Stimulated activated naive CD8-positive, alpha-beta T cell treated with anti-CD3 and anti-CD28 coated beads, Interleukin-15, amount 100 ng/mL, for 72 hours (primary cell): ENCODE data around the gene MYOG.

ENCODE experiments used
- ATAC-seq: fragments of 150-1000 bp; cut with Tn5 transposase; 2 replicates; pipeline ENCODE4 v1.10.0; 2021; ENCODE audit warnings: mild to moderate bottlenecking, moderate library complexity
- DNase-seq, 2 donors: peaks; one replicate each; pipeline ENCODE4 v3.0.0; 2021 to 2022
- H3K27ac Mint-ChIP-seq, 2 donors: one replicate each; pipeline ENCODE4 v1.8.0; 2022; ENCODE audit warnings: mild to moderate bottlenecking in 2 of 2, mixed read lengths in 2 of 2, moderate library complexity in 2 of 2
- H3K27me3 Mint-ChIP-seq: one replicate; pipeline ENCODE4 v1.8.0; 2022; ENCODE audit warnings: mixed read lengths
- H3K4me1 Mint-ChIP-seq: one replicate; pipeline ENCODE4 v1.8.0; 2022; ENCODE audit warnings: mild to moderate bottlenecking, mixed read lengths
- H3K4me3 Mint-ChIP-seq, 2 donors: one replicate each; pipeline ENCODE4 v1.8.0; 2022; ENCODE audit warnings: mild to moderate bottlenecking in 2 of 2, mixed read lengths in 2 of 2, moderate library complexity in 1 of 2
- H3K9me3 Mint-ChIP-seq, 2 donors: one replicate each; pipeline ENCODE4 v1.8.0; 2022; ENCODE audit warnings: mixed read lengths in 2 of 2

MYOG gene

DNA sequence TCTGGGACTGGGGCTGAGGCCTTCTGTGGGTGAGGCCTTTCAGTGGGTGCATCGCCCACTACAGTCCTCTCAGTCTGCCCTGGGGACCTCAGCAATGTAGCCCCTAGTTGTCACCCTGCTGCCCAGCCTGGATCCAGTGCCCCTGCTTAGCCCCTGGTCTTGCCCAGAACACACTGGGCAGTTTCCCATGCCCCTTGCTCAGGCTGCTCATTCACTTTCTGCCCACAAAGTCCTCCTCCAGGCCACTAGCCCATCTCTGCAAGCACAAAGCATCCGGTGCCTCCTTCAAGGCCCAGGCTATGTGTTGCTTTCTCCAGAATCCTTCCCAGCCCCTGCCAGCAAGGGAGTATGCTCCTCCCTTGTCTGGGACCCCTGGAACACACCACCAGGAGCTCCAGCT lies 36.3 kb upstream of the MYOG start:
- H3K4me1 Mint-ChIP-seq: peaks cover 19% of the 10 kb centered on the region
- DNase-seq (no peak), ATAC-seq (no peak)
- H3K27me3 Mint-ChIP-seq: peaks cover 93% of the 10 kb centered on the region
- no peak overlapping the region for H3K4me3 Mint-ChIP-seq
- H3K27ac Mint-ChIP-seq: no peak overlapping the region
- H3K9me3 Mint-ChIP-seq: no peaks in the 10 kb centered on the region

DNA sequence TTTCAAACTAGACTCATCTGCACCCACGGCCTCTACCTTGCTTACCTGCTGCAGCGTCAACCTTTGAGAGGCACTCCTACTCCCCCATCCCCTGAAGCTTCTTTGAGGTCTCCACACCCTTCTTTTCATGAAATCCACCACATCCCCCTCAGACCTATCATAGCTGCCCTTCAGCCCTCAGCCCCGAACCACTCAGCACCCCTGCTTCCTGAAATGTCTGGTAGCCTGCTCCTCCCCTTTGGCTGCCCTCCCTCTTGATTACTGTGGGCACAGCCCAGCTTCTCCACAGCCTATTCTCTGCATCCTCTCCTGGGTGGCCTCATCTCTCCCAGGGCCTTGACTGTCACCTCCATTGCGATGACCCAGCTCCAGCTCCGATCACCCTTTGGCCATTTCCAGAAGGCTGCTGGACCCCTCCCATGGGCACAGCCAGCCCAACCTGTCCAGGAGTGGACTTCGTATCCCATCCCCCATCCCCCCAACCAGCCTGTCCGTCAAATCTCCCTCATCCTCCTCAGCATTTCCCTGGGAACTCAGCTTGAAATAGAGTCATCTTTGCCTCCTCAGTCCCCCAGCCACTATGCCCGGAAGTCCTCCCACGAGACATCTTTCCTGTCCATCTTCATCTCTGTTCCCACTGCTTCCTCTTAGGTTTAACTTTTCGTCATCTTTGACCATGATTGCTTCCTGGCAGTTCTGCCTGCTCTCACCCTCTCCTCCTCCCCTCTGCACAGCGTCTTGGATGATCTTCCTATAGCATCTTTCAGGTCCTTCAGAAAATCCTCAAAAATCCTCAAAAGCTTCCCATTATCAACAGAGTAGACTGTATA lies 35.6 kb upstream of the MYOG start:
- Mint-ChIP-seq H3K9me3 (no peaks in the 10 kb centered on the region), H3K4me3 (no peak overlapping the region), H3K4me1 (peaks cover 13% of the 10 kb centered on the region), H3K27ac (peak overlapping the region; percentile 8 to 23), H3K27me3 (peaks cover 92% of the 10 kb centered on the region)
- DNase-seq (no peak), ATAC-seq (peak; percentile 33)

DNA sequence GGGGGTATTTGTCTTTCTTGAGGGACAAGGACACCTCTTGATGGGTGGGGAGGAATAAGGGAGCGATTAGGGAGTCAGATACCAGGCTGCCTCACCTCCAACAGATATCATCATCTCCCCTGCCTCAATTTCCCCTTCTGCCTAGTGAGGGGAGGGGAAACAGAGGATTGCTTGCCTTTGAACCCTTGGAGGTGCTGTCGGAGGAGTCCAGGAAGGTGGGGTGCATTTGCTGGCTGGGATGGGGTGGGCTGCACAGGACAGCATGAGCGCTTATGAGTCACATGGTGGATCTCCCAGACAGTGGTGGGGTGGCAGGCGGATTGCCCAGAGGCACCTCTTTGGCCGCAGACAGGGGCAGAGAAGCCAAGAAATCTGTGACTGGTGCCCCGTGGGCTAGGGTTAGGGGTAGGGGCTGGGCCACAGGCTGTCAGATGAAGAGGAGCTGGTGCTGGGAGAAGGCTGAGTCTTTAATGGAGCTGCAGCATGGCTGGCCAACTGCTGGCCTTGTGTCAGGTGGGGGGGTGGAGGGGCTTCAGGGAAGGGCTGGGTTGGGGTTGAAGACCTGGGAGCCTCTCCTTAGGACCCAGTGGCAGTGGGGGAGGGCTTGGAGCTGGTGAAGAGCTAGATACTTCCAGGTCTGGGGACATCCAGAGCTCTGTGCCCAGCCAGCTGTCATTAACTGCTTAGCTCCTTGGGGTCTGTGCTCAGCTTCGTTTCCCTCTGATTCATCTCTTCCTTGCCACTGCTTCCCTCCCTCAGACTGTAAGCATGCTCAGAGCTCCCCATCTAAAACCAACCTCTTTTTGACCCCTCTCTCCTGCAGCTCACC lies 34.7 kb upstream of the MYOG start:
- Mint-ChIP-seq H3K4me1 (peaks cover 13% of the 10 kb centered on the region), H3K4me3 (no peak overlapping the region), H3K27ac (no peak overlapping the region), H3K27me3 (peaks cover 91% of the 10 kb centered on the region), H3K9me3 (no peaks in the 10 kb centered on the region)
- DNase-seq: no peak
- ATAC-seq: peak; percentile 9

DNA sequence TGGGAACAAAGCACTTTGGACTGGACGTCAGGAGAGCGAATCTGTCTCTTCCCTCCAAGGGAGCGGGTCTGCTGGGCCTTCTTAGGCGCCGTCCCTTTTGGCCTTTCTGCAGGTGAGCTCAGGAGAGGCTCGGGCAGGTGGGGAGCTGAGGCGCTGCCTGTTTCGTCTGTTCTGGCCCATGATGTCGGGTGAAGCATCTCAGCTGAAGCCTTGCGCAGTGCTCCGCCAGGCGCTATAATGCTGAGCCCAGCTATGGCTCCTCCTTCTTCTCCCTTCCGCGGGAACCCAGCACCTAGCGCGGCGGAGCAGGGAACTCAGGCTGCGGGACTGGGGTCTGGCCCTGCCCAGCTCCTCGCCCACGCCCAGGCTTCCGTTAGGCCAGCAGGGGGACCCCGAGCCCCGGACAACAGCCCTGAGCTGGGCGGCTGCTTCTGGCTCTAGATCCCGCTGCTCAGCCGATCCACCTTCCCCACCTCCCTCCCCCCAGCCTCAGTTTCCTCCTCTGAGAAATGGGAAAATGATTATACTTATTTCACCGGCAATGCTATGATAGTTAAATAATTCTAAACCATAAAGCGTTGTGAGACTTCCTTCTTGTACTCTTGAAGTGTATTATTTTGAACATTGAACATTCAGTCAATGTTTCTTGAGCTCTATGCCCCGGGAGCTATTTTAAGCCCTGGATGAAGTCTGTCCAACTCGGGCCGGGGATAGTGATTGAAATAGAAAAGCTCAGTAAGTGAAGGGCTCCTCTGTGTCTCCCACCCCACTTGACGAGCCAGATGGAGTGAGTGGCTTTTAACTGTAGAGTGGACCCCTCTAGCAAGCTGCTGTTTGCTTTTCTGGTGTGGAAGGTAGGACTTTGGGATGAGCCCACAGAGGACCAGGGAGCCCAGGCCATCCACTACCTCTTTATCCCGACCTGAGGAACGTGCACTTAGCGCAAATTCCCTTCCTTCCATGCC lies 32.1 kb upstream of the MYOG start:
- H3K27me3 Mint-ChIP-seq: peaks cover 69% of the 10 kb centered on the region
- H3K4me1 Mint-ChIP-seq: peaks cover 13% of the 10 kb centered on the region
- H3K27ac Mint-ChIP-seq: no peak overlapping the region
- no peaks in the 10 kb centered on the region for H3K9me3 Mint-ChIP-seq
- DNase-seq (peak; percentile 29 to 44), ATAC-seq (peak; percentile 68)
- no peak overlapping the region for H3K4me3 Mint-ChIP-seq

DNA sequence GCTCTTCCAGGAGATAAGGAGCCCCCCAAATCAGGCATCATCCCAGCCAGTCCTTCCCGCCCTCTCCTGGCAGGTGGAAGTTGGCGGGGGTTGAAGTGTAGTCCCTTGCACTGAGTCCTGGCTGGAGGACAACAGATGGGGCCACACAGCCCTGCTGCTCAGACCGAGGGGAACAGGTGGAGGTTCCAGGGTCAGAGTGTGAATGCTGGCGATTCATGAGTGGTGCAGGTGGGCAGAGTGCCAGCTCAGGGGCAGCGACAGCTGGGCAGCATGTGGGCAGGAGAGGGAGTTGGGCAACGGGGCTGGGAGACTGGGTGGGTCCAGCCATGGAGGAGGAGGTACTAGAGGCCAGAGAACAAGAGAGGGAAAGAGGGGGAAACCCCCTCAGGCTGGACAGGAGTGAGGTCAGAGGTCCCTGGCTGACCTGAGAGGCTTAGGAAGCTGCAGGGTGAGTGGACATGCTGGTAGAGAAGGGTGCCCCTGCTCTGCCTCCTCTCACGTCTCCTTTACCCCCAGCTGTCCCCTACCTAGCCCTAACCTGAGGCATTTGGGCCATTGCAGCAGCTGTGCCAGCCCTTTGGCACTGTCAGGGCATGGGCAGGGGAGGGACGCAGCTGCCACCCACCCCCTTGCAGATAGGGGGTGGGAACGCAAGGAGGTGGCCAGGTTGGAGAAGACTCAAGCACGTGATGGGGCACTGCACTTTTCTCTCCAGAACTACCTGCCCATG lies 30.4 kb upstream of the MYOG start:
- Mint-ChIP-seq H3K27ac (no peak overlapping the region), H3K4me3 (no peak overlapping the region), H3K4me1 (peaks cover 6% of the 10 kb centered on the region), H3K9me3 (no peaks in the 10 kb centered on the region), H3K27me3 (peaks cover 55% of the 10 kb centered on the region)
- ATAC-seq (no peak), DNase-seq (no peak)

DNA sequence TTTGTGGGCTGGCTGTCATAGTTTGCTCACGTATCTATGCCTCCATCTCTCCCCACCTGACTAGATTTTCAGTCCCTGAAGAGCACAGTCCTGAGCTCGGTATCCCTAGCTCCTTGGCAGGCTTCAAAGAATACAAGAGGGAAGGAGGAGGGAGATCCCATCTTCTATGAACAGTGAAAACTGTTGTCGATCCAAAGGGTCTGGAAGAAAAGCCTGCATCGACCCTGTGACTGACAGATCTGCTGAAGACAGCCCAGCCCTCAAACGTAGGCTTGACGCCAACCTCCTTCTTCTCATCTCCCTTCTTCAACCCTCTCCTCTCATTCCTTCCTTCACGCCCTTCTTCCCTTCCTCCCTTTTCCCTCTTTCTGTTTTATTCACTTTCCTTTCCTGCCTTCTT lies 28.4 kb upstream of the MYOG start:
- H3K27me3 Mint-ChIP-seq: peaks cover 42% of the 10 kb centered on the region
- no peak for ATAC-seq
- no peak overlapping the region for H3K4me3 Mint-ChIP-seq

DNA sequence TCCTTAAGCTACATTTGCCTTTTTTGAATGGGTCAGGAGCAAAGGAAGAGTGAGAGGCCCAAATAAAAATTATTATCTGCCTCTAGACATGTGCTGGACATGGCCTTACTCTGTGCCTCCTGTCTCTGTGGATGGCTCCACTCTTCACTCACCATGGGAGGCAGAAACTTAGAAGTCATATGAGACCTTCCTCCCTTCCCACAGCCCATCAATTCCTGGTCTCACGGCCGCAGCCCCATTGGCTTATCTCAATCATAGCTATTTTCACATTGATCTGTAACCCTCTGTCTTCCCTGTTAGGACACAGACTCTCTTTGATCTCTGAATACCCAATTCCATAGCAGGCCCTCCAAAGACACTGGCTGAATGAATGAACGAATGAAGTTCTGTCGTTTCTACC lies 27.5 kb upstream of the MYOG start:
- no peaks in the 10 kb centered on the region for H3K9me3 Mint-ChIP-seq
- no peak overlapping the region for H3K4me3 Mint-ChIP-seq
- H3K4me1 Mint-ChIP-seq: no peaks in the 10 kb centered on the region
- ATAC-seq (no peak), DNase-seq (no peak)
- H3K27ac Mint-ChIP-seq: no peak overlapping the region
- peaks cover 42% of the 10 kb centered on the region for H3K27me3 Mint-ChIP-seq

More for the DNA sequence above, 28.4 kb upstream of the MYOG start:
- no peak for DNase-seq
- Mint-ChIP-seq H3K9me3 (no peaks in the 10 kb centered on the region), H3K27ac (no peak overlapping the region), H3K4me1 (no peaks in the 10 kb centered on the region)

DNA sequence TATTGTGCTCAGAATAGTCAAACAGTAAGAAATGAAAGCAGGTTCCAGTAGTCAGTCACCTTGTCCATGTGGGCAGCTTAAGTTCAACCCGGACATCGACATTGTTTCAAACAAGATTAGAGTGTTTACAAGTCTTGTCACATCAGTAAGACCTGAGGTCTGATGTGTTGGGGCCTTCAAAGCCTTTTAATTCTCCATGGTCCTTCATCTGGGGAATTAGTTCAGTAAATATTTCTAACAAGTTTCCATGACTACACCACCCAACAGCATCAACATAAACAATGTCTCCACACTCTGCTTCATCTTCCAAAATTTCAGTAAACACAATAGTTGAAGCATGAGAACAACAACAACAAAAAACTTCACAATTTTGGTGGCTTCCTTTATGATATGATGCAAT lies 26.7 kb upstream of the MYOG start:
- Mint-ChIP-seq H3K27me3 (peaks cover 42% of the 10 kb centered on the region), H3K9me3 (no peaks in the 10 kb centered on the region), H3K4me1 (no peaks in the 10 kb centered on the region), H3K27ac (no peak overlapping the region), H3K4me3 (no peak overlapping the region)
- DNase-seq (no peak), ATAC-seq (no peak)

DNA sequence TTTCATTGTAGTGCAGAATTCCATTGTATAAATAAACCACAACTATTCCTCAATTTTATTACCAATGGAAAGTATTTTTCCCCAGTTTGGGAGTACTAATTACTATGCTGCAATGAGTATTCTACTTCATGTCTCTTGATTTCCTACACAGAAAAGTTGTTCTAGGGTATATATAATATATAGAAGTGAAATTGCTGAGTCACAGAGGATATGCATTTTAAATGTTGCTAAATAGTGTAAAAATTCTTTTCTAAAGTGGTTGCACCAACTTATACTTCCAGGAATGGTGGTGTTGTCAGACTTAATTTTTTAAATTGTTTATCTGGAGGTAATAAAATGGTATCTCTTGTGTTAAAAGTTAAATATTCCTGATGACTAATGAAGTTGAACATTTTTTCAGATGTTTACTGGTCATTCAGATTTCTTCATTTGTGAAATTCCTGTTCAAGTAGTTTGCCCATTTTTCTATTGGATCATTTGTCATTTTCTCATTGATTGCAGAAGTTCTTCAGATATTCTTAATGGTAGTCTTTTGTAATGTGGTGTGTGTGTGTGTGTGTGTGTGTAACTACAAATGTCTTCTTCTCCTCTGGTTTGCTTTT lies 19.1 kb upstream of the MYOG start:
- Mint-ChIP-seq H3K4me1 (no peaks in the 10 kb centered on the region), H3K4me3 (no peak overlapping the region), H3K9me3 (no peaks in the 10 kb centered on the region), H3K27me3 (peaks cover 62% of the 10 kb centered on the region), H3K27ac (no peak overlapping the region)
- DNase-seq (no peak), ATAC-seq (no peak)

DNA sequence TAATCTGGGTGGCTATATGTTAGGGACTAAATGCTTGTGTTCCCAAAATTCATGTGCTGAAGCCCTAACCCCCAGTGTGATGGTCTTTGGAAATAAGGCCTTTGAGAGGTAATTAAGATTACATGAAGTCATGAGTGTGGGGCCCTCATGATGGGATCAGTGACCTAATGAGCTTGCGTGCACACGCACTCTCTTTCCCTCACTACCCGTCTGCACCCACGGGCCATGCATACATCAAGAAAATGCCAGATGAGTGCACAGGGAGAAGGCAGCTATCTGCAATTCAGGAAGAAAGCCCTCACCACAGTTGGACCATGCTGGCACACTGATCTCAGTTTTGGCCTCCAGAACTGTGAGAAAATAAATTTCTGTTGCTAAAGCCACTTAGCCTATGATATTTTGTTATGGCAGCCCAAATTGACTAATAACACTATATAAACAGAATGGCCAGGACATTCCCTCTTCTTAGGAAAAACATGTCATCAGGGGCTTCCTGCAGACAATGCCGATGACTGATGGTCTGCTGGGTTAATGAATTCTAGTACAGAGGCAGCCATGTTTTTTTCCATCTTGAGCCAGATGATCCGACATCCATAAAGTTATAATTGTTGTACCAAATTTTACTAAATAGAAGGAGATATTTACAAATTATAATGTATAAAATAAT lies 18.1 kb upstream of the MYOG start:
- ATAC-seq: no peak
- Mint-ChIP-seq H3K4me1 (no peaks in the 10 kb centered on the region), H3K9me3 (no peaks in the 10 kb centered on the region), H3K27me3 (peaks cover 56% of the 10 kb centered on the region), H3K27ac (no peak overlapping the region), H3K4me3 (no peak overlapping the region)
- DNase-seq: no peak

DNA sequence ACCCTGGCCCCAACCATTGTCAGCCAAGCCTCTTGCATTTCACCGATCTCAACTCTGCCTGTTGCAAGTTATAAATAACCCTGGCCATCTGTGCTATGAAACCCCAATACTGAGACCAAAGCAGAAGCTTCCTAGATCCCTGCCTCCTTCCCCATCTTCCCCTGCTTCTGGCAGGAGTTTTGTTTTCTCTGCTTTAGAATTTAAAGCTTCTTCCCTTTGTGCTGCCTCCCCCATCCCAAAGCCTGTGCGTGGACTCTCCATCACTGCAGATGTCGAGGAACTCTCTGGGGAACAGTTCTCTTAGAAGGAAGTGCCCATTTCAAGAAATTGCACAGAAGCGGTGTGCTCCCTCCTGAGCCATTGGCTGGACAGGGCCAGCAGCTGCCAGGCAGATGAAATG lies 17.4 kb upstream of the MYOG start:
- ATAC-seq (no peak), DNase-seq (no peak)
- Mint-ChIP-seq H3K4me1 (no peaks in the 10 kb centered on the region), H3K27me3 (peaks cover 49% of the 10 kb centered on the region), H3K27ac (no peak overlapping the region), H3K4me3 (no peak overlapping the region), H3K9me3 (no peaks in the 10 kb centered on the region)

DNA sequence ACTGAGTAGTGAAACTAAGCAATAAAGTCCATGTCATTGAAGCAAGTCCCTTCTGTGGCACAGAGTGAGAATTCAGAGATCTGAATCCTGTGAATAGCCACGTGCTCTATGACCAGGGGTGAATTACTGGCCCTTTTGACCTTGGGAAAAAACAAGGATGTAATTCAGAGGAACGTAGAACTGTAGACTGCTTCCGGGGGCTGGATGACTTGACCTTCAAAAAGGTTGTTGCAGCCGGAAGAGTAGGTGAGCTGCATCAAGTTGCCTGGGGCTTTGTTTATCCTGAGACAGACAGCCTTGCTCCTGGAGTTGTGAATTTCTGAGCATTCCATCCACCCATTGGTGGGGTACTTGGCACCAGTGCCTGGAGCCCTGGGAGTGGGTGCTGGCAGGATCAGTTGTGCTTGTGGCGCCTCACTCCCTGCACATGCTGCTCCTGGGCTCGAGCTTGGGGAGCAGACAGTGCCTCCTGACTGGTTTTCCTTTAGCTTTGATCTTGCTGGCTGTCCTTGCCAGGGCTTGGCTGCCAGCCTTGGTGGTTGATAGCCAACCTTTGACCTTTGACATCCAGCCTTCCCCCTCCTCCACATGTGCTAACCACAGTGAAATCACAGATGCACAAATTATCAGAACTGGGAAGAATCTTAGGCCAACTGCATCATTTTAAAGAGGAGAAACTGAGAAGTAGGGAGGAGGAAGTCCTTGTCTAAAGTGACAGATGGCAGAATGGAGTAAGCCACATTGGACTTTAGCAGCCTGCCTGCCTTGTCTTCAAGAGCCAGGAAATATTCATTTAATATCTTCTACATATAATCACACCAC lies 16.2 kb upstream of the MYOG start:
- peaks cover 2 to 5% of the 10 kb centered on the region in 2 donors for H3K9me3 Mint-ChIP-seq
- no peak overlapping the region for H3K4me3 Mint-ChIP-seq
- H3K27me3 Mint-ChIP-seq: peaks cover 37% of the 10 kb centered on the region
- no peak overlapping the region for H3K27ac Mint-ChIP-seq
- H3K4me1 Mint-ChIP-seq: no peaks in the 10 kb centered on the region
- DNase-seq (no peak), ATAC-seq (no peak)

DNA sequence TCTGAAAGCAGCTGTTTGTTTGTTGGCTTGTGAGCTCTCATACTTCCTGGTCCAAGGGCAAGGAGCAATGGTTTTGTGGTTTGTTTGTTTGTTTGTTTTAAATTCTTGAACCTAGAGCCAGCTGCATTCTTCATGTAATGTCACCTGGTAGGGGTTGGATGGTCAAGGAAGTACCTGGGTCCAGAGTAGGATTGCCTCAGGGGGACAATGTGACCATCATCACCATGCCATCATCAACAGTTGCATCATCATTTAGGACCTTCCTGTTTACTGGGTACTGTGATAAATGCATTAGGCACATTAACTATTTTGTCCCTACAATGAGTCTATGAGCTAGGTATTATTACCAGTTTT lies 14.7 kb upstream of the MYOG start:
- peaks cover 10 to 15% of the 10 kb centered on the region in 2 donors for H3K9me3 Mint-ChIP-seq
- DNase-seq (no peak), ATAC-seq (no peak)
- H3K27me3 Mint-ChIP-seq: peaks cover 30% of the 10 kb centered on the region
- H3K27ac Mint-ChIP-seq: no peak overlapping the region
- no peak overlapping the region for H3K4me3 Mint-ChIP-seq
- H3K4me1 Mint-ChIP-seq: no peaks in the 10 kb centered on the region
